H9 (cell line): ENCODE measurements around the gene NOL7. TPM values are rescaled to one million over a fixed set of nuclear protein-coding genes. Genes with fewer than 3 reads are reported as not detected.

ENCODE experiments used
- DNase-seq: peaks from one replicate; pipeline ENCODE4 v3.0.0-alpha.2; 2017
- H2AFZ ChIP-seq: one replicate; pipeline ENCODE4 v1.6.1; 2013; ENCODE audit warnings: mild to moderate bottlenecking, low read length, control low read depth, moderate library complexity
- H2AK5ac ChIP-seq: 2 replicates; pipeline ENCODE4 v1.6.1; 2013; ENCODE audit warnings: low read length, control low read depth, mixed read lengths; ENCODE audit not compliant: insufficient read length
- H2BK120ac ChIP-seq: one replicate; pipeline ENCODE4 v1.6.1; 2013; ENCODE audit warnings: low read depth, mild to moderate bottlenecking, low read length, control low read depth, inconsistent platforms; ENCODE audit not compliant: poor library complexity, severe bottlenecking
- H2BK12ac ChIP-seq: 2 replicates; pipeline ENCODE4 v1.6.1; 2013; ENCODE audit warnings: low read length, control low read depth, mixed read lengths, low read depth; ENCODE audit not compliant: insufficient read length
- H2BK15ac ChIP-seq: 2 replicates; pipeline ENCODE4 v1.6.1; 2013; ENCODE audit warnings: low read depth, low read length, control low read depth
- H2BK20ac ChIP-seq: one replicate; pipeline ENCODE4 v1.6.1; 2013; ENCODE audit warnings: low read depth, mild to moderate bottlenecking, low read length, control low read depth, inconsistent platforms; ENCODE audit not compliant: poor library complexity, severe bottlenecking
- H2BK5ac ChIP-seq: 2 replicates; pipeline ENCODE4 v1.6.1; 2013; ENCODE audit warnings: low read length, control low read depth, mixed read lengths; ENCODE audit not compliant: insufficient read length
- H3K14ac ChIP-seq: 2 replicates; pipeline ENCODE4 v1.6.1; 2013; ENCODE audit warnings: low read length, control low read depth; ENCODE audit not compliant: insufficient read depth
- H3K18ac ChIP-seq: 2 replicates; pipeline ENCODE4 v1.6.1; 2013; ENCODE audit warnings: low read depth, mild to moderate bottlenecking, mixed read lengths, low read length, control low read depth; ENCODE audit not compliant: insufficient read length
- H3K23ac ChIP-seq: 2 replicates; pipeline ENCODE4 v1.6.1; 2013; ENCODE audit warnings: low read length, control low read depth, mixed read lengths, low read depth; ENCODE audit not compliant: insufficient read length
- H3K23me2 ChIP-seq: 2 replicates; pipeline ENCODE4 v1.6.1; 2013; ENCODE audit warnings: low read depth, mild to moderate bottlenecking, mixed read lengths, low read length, control low read depth; ENCODE audit not compliant: insufficient read length, poor library complexity, severe bottlenecking
- H3K27ac ChIP-seq: 2 replicates; pipeline ENCODE4 v1.5.1; 2013; ENCODE audit warnings: low read length, control low read depth, mixed read lengths, low read depth; ENCODE audit not compliant: insufficient read length
- H3K27me3 ChIP-seq: 2 replicates; pipeline ENCODE4 v1.6.1; 2013; ENCODE audit warnings: low read length, control low read depth, inconsistent platforms; ENCODE audit not compliant: insufficient read depth
- H3K4ac ChIP-seq: 2 replicates; pipeline ENCODE4 v1.6.1; 2013; ENCODE audit warnings: low read depth, mild to moderate bottlenecking, control low read depth, inconsistent platforms, low read length, moderate library complexity
- H3K4me1 ChIP-seq: 2 replicates; pipeline ENCODE4 v1.6.1; 2013; ENCODE audit warnings: low read length, control low read depth, inconsistent platforms; ENCODE audit not compliant: insufficient read depth
- H3K4me2 ChIP-seq: 2 replicates; pipeline ENCODE4 v1.6.1; 2013; ENCODE audit warnings: low read length, control low read depth, mixed read lengths; ENCODE audit not compliant: insufficient read length, insufficient read depth
- H3K56ac ChIP-seq: 2 replicates; pipeline ENCODE4 v1.6.1; 2013; ENCODE audit warnings: low read depth, mild to moderate bottlenecking, mixed read lengths, low read length, control low read depth; ENCODE audit not compliant: insufficient read length
- H3K79me1 ChIP-seq: 2 replicates; pipeline ENCODE4 v1.6.1; 2013; ENCODE audit warnings: low read depth, mild to moderate bottlenecking, moderate library complexity, low read length, control low read depth, inconsistent platforms; ENCODE audit not compliant: insufficient read depth, poor library complexity, severe bottlenecking
- H3K79me2 ChIP-seq: 2 replicates; pipeline ENCODE4 v1.6.1; 2013; ENCODE audit warnings: low read length, control low read depth, inconsistent platforms; ENCODE audit not compliant: insufficient read depth
- H3K9ac ChIP-seq: 2 replicates; pipeline ENCODE4 v1.6.1; 2013; ENCODE audit warnings: low read length, control low read depth, mixed read lengths; ENCODE audit not compliant: insufficient read length; ENCODE audit errors: extremely low read depth
- H3K9me3 ChIP-seq: one replicate; pipeline ENCODE4 v1.6.1; 2013; ENCODE audit warnings: low read depth, low read length, inconsistent platforms; ENCODE audit not compliant: control insufficient read depth
- H3T11ph ChIP-seq: one replicate; pipeline ENCODE4 v1.6.1; 2013; ENCODE audit warnings: mild to moderate bottlenecking, low read length, control low read depth, inconsistent platforms
- H4K20me1 ChIP-seq: one replicate; pipeline ENCODE4 v1.6.1; 2013; ENCODE audit not compliant: control insufficient read depth, insufficient read length, insufficient read depth
- H4K5ac ChIP-seq: 2 replicates; pipeline ENCODE4 v1.6.1; 2013; ENCODE audit warnings: low read depth, mild to moderate bottlenecking, mixed read lengths, low read length, control low read depth; ENCODE audit not compliant: insufficient read length
- H4K8ac ChIP-seq: replicated peaks from 2 replicates; pipeline ENCODE4 v1.6.1; 2013; ENCODE audit warnings: low read length, control low read depth, mixed read lengths, low read depth; ENCODE audit not compliant: insufficient read length
- H4K91ac ChIP-seq: 2 replicates; pipeline ENCODE4 v1.6.1; 2013; ENCODE audit warnings: low read depth, mild to moderate bottlenecking, moderate library complexity, mixed read lengths, low read length, control low read depth; ENCODE audit not compliant: insufficient read length
- H3K27ac Mint-ChIP-seq, 3 experiments: 2 replicates in 2 of 3; 3 replicates in 1 of 3; pipeline ENCODE4 v1.8.0; 2020 to 2021; ENCODE audit warnings: mixed read lengths in 3 of 3, mild to moderate bottlenecking in 1 of 3, moderate library complexity in 1 of 3
- H3K27me3 Mint-ChIP-seq: 2 replicates; pipeline ENCODE4 v1.8.0; 2021; ENCODE audit warnings: low read depth, mild to moderate bottlenecking, moderate library complexity, mixed read lengths
- H3K36me3 Mint-ChIP-seq, 3 experiments: 2 replicates in 2 of 3; 3 replicates in 1 of 3; pipeline ENCODE4 v1.8.0; 2020 to 2021; ENCODE audit warnings: low read depth in 3 of 3, mixed read lengths in 3 of 3; ENCODE audit not compliant: insufficient read depth in 1 of 3
- H3K4me1 Mint-ChIP-seq, 2 experiments: 2 replicates each; pipeline ENCODE4 v1.8.0; 2020; ENCODE audit warnings: mixed read lengths in 2 of 2
- H3K4me3 Mint-ChIP-seq, 2 experiments: 2 replicates in 1 of 2; 3 replicates in 1 of 2; pipeline ENCODE4 v1.8.0; 2020 to 2021; ENCODE audit warnings: mild to moderate bottlenecking in 2 of 2, mixed read lengths in 2 of 2, moderate library complexity in 1 of 2
- H3K9me3 Mint-ChIP-seq, 2 experiments: 2 replicates in 1 of 2; 3 replicates in 1 of 2; pipeline ENCODE4 v1.8.0; 2020; ENCODE audit warnings: mild to moderate bottlenecking in 2 of 2, mixed read lengths in 2 of 2, moderate library complexity in 1 of 2
- WGBS: extraction: QIAGEN DNeasy Blood & Tissue Kit; methylation state at CpG from one replicate; pipeline ENCODE4 v1.1.7; 2013; ENCODE audit warnings: missing lambda C conversion rate, low lambda C conversion rate, mixed read lengths; ENCODE audit not compliant: insufficient read length; ENCODE audit errors: extremely low coverage; 5-methylcytosine and 5-hydroxymethylcytosine counted together
- total RNA-seq: library from RNA; stranded (reverse); gene quantifications from 2 replicates; pipeline ENCODE4 v1.2.1, GENCODE V29; 2021
- TF ChIP-seq, protein P1 (sequence below): fragments of 200-600 bp; sonication (generic); conservative IDR thresholded peaks from 3 replicates; pipeline ENCODE4 v1.8.0; 2021; ENCODE audit warnings: antibody characterized with exemption, mild to moderate bottlenecking

The NOL7 gene
- total RNA-seq, 1 experiment from 2014 or later: 72.1 TPM

DNA sequence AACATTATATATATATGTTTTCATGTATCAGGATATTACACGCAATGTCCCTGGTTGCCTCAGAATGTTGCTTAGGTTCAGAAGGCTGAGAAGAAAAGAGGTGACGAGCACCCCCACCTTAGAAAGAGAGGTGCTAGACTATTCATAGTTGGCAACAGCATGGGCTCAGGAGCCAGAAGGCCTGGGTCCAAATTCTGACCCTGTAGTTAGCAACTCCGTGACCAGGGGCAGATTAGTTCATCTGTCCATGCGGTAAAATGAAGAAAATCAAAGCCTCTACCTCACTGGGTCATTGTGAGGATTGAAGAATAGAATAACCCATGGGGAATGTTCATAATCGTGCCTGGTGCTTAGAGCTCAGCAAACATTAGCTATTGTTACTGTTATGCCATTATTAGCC, 46.2 kb upstream of the NOL7 start:
- no peaks in the 10 kb centered on the region for H3K9me3 Mint-ChIP-seq
- Histone ChIP-seq H2BK20ac (no peak overlapping the region), H3K23me2 (peaks cover 5% of the 10 kb centered on the region), H3K79me2 (no peaks in the 10 kb centered on the region), H2BK120ac (no peak overlapping the region), H3K79me1 (no peaks in the 10 kb centered on the region), H3K4me2 (no peak overlapping the region), H4K5ac (no peak overlapping the region), H2AK5ac (no peak overlapping the region), H2BK12ac (no peak overlapping the region), H2BK5ac (no peak overlapping the region), H3K27me3 (no peaks in the 10 kb centered on the region), H2BK15ac (no peak overlapping the region), H3K27ac (no peak overlapping the region), H3K23ac (no peak overlapping the region), H3K9me3 (no peaks in the 10 kb centered on the region), H3K18ac (no peak overlapping the region), H3K4me1 (no peaks in the 10 kb centered on the region; the same call in 1 of the 2 replicates), H4K91ac (no peak overlapping the region), H3K56ac (no peak overlapping the region), H3T11ph (no peak overlapping the region), H4K20me1 (no peaks in the 10 kb centered on the region), H3K9ac (no peak overlapping the region), H2AFZ (no peak overlapping the region), H4K8ac (no peak overlapping the region), H3K4ac (no peak overlapping the region), H3K14ac (no peak overlapping the region)
- TF ChIP-seq, protein P1, sequence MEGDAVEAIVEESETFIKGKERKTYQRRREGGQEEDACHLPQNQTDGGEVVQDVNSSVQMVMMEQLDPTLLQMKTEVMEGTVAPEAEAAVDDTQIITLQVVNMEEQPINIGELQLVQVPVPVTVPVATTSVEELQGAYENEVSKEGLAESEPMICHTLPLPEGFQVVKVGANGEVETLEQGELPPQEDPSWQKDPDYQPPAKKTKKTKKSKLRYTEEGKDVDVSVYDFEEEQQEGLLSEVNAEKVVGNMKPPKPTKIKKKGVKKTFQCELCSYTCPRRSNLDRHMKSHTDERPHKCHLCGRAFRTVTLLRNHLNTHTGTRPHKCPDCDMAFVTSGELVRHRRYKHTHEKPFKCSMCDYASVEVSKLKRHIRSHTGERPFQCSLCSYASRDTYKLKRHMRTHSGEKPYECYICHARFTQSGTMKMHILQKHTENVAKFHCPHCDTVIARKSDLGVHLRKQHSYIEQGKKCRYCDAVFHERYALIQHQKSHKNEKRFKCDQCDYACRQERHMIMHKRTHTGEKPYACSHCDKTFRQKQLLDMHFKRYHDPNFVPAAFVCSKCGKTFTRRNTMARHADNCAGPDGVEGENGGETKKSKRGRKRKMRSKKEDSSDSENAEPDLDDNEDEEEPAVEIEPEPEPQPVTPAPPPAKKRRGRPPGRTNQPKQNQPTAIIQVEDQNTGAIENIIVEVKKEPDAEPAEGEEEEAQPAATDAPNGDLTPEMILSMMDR: no peak
- no peak overlapping the region for H3K4me3 Mint-ChIP-seq
- peaks cover 19 to 25% of the 10 kb centered on the region in 2 experiments for H3K4me1 Mint-ChIP-seq
- no peak for DNase-seq
- no peak overlapping the region for H3K27ac Mint-ChIP-seq
- H3K36me3 Mint-ChIP-seq: no peaks in the 10 kb centered on the region
- no CpG with 5 or more reads among the region's 5 CpGs for WGBS
- H3K27me3 Mint-ChIP-seq: no peaks in the 10 kb centered on the region; the same call in 1 of the 2 replicates
